ENCODE measurements around the gene MBD3L3.

DNA sequence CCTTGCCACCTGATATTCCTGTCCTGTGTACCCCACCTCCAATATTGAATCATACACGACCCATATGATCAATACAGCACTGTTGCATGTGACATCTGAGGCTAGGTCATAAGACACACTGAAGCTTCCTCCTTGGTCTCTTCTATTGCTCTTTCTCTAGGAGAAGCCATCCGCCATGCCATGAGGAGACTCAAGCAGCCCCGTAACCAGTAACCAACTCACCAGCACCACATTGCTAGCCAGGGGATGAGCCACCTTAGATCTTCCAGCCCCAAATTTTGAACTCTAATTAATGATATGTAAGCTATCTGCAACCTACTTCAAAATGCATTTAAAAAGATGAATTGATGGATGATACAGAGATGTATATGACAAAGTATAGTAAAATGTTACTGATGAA is 39.6 kb upstream of the MBD3L3 start:
- TF ChIP-seq, protein P1, sequence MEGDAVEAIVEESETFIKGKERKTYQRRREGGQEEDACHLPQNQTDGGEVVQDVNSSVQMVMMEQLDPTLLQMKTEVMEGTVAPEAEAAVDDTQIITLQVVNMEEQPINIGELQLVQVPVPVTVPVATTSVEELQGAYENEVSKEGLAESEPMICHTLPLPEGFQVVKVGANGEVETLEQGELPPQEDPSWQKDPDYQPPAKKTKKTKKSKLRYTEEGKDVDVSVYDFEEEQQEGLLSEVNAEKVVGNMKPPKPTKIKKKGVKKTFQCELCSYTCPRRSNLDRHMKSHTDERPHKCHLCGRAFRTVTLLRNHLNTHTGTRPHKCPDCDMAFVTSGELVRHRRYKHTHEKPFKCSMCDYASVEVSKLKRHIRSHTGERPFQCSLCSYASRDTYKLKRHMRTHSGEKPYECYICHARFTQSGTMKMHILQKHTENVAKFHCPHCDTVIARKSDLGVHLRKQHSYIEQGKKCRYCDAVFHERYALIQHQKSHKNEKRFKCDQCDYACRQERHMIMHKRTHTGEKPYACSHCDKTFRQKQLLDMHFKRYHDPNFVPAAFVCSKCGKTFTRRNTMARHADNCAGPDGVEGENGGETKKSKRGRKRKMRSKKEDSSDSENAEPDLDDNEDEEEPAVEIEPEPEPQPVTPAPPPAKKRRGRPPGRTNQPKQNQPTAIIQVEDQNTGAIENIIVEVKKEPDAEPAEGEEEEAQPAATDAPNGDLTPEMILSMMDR (IDR thresholded peaks at IDR 0.05; ENCODE audit: low read depth, low read length, poor library complexity, severe bottlenecking), result no peak
- no peak for TF ChIP-seq EZH2phosphoT487 (IDR thresholded peaks at IDR 0.05; ENCODE audit: borderline replicate concordance, low read length)

Measured in DOHH2 (cell line).